Endometrial microvascular endothelial cells (primary cell): ENCODE data around the gene PPP1R12A. TPM values are rescaled to one million over a fixed set of nuclear protein-coding genes. Genes with fewer than 3 reads are reported as not detected.
"Not testable (repeated sequence)": the region's sequence is repeated elsewhere in the genome, so short reads cannot be mapped to it uniquely, and the experiment has no call there.

ENCODE experiments used
- in situ Hi-C: cut with HindIII; loops from 2 replicates; pipeline ENCODE4 v1.10.0; 2017; ENCODE audit warnings: low sequenced_read_pairs, low pct_unique_long_range_greater_than_20kb; ENCODE audit errors: inconsistent ontology term
- total RNA-seq: library from RNA; depleted of rRNA; stranded (reverse); fragments of >200 nt; gene quantifications from one replicate; pipeline ENCODE4 v1.2.3, GENCODE V29; 2015; ENCODE audit errors: inconsistent ontology term

Gene PPP1R12A
- total RNA-seq, 1 donor from 2014 or later, result 27.4 TPM

DNA sequence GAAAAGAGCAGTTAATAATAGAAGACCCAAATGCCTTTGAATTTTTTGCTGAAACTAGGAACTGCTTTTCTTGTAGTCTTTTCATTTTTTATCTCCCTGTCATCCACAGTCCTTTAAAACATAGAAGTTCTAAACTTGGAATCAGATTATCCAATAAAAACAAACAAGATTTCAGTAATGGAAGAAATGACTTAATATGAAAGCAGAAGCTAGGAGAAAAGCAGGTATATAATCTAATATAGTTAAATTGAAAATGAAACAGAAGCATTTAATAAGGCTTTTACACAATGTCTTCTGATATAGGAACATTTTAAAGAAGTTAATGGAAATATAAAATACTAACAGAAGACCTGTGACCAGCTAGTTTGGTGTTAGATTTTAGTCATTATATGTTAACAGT, 26.5 kb downstream of the PPP1R12A start:
- in situ Hi-C loops, result no loop called here

GRCh38 chr12:79901506-79901905, 33.4 kb downstream of the PPP1R12A start:
- in situ Hi-C loops, result no loop called here

DNA sequence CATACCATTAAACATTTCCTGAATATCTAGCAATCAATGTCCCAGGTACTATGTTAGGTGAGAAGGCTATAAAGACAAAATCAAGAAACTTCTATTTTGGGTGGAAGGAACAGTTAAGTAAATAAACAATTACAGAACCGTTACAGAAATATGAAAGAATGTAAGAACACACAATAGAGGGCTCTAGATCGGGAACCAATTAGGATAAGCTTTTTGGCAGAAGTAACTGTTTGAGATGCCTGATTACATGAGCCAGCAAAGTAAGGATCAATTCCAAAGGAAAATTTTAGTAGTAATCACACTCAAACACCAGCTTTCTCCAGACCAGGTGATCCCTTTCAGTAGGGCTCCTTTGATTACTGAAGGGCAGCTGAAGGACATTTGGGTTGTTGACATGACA, 33.9 kb downstream of the PPP1R12A start:
- in situ Hi-C loops, result no loop called here

- in situ Hi-C loops, result no loop called here
Observed at GRCh38 chr12:79900199-79900598, 34.7 kb downstream of the PPP1R12A start.

GRCh38 chr12:79897617-79898016, 37.3 kb downstream of the PPP1R12A start:
- in situ Hi-C loops, result no loop called here

DNA sequence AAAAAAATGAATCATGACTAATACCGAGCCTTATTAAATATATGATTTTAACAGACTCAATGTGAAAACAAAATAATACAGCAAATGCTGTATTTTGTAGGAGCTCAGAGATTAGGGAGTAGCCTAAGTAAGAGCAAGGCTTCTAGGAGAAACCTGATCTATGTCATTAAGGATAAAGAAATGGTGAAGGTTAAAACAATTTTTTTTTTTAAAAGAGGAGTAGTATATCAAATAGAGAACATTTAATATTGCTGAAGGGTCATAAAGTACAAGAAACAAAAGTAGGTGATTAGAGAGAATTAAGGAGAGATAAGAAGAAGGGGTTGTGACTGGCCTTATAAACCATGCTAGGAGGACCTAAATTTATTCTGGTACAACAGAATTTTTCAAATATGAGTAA, 39.1 kb downstream of the PPP1R12A start:
- in situ Hi-C loops, result no loop called here

DNA sequence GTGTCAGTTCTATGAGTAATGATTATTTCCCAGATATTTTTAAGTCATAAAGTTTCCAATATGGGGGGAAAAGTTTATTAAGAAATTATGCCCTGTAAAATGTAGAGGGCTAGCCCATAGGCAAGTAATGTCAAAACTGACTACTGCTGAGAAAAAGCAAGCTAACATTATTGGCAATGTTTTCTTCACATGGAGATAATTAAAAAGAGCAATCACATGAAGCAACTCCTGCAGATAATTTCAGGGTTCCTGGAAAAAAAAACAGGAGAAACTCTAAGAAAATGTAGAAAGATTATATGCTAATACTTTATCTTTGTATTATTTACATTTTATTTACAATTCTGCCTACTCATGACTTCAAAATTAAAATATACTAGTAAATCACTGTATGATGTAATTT, 39.8 kb downstream of the PPP1R12A start:
- in situ Hi-C loops, result no loop called here

GRCh38 chr12:79891506-79892162, 43.3 kb downstream of the PPP1R12A start:
- in situ Hi-C loops, result no loop called here

DNA sequence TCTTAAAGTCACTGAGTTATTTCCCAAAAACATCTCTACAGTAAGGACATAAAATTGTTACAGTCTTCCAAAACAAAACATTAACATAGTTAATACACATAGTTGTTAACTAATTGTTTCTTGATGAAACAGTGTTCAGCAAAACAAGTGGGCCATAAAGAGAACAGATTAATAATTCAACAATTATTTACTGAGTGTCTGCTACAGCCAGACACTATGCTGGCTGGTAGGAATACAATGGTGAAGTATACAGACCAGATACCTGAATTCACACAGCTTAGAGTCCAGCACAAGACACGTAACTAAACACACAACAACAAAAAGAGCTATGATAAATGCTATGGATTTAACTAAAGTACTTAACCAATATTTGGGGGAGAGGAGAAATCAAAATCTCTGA, 47.0 kb downstream of the PPP1R12A start:
- in situ Hi-C loops, result no loop called here

DNA sequence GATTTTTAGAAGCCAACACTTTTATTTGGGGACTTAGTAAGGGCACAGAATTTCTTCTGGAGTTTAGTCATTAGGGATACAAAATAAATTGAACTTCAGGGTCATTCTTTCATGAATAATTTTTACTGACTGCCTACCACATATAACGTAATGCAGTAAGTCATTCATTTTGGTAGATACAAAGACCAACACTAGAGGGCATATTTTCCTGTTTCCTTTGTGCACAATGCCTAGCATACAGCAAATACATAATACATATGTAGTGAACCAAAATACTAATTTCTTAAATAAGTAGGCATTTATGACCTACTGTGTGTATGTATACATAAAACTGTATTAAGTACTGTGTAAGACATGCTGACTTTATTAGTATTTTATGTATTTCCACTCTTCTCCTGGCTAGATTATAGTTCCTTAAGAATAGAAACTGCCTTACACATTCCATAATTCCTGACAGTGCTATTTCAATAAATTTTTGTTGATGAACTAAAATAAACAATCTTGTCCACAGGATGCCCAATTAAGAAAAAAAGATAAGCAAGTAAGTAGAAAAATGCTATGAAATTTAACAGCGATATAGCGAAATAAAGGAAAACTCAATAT, 47.9 kb downstream of the PPP1R12A start:
- in situ Hi-C loops, result no loop called here

GRCh38 chr12:79885911-79886490, 48.9 kb downstream of the PPP1R12A start:
- in situ Hi-C loops, result no loop called here

- in situ Hi-C loops, result no loop called here
Observed at GRCh38 chr12:79884401-79885006, 50.4 kb downstream of the PPP1R12A start.

DNA sequence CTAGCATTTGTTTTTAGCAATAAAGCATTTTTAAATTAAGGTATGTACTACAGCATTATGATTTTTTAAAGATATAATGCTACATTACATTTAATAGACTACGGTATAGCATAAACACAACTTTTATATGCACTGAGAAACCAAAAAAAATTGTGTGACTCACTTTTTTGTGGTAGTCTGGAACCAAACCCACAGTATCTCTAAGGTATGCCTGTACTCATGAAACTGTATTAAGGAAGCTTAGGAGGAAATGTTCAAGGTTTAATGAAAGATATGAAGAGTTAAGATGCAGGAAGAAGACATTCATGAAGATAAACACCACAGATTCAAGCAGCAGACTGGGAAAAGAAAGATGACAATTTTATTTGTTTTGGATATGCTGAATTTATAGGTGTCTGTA, 51.7 kb downstream of the PPP1R12A start:
- in situ Hi-C loops, result no loop called here

DNA sequence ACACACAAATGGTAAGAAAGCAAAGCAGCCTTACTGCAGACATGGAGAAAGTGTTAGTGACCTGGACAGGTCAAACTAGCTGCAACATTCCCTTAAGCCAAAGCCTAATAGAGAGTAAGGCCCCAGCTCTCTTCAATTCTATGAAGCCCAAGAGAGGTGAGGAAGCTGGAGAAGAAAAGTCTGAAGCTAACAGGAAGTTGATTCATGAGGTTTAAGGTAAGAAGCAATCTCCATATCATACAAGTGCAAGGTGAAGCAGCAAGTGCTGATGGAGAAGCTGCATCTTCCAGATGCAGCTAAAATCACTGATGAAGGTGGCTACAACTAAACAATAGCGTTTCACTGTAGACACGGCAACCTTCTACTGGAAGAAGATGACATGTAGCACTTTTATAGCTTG, 53.5 kb downstream of the PPP1R12A start:
- in situ Hi-C loops, result no loop called here

DNA sequence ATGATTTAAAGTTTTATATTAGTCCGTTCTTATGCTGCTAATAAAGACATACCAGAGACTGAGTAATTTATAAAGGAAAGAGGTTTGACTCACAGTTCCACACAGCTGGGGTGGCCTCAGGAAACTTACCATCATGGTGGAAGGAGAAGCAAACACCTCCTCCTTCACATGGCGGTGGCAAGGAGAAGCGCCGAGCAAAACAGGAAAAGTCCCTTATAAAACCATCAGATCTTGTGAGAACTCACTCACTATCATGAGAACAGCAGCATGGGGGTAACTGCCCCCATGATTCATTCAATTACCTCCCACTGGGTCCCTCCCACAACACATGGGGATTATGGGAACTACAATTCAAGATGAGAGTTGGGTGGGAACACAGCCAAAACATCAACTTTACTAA, 56.4 kb downstream of the PPP1R12A start:
- in situ Hi-C loops, result not testable (repeated sequence)

- in situ Hi-C loops, result no loop called here
Observed at GRCh38 chr12:79877246-79877645, 57.7 kb downstream of the PPP1R12A start.

- in situ Hi-C loops, result no loop called here
Observed at GRCh38 chr12:79874665-79875064, 60.2 kb downstream of the PPP1R12A start.

GRCh38 chr12:79873201-79873600, 61.7 kb downstream of the PPP1R12A start:
- in situ Hi-C loops, result no loop called here

DNA sequence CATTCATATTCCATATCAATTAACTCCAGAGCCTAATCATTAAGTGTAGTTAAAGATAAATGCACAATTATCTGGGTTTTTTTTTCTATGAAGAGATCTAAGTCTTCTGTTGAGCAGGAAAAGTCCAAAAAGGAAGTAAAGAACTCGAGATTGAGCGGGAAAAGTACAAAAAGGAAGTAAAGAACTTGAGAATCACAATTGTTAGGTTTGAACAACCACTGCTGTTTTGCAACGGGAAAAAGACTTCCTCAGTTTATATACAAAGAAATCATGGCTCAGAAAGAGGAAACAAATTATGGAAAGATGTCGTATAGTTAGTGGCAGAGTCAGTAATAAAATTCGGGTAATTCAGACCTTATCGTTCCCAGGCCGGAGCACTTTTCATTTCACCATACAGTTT, 63.3 kb downstream of the PPP1R12A start:
- in situ Hi-C loops, result no loop called here

DNA sequence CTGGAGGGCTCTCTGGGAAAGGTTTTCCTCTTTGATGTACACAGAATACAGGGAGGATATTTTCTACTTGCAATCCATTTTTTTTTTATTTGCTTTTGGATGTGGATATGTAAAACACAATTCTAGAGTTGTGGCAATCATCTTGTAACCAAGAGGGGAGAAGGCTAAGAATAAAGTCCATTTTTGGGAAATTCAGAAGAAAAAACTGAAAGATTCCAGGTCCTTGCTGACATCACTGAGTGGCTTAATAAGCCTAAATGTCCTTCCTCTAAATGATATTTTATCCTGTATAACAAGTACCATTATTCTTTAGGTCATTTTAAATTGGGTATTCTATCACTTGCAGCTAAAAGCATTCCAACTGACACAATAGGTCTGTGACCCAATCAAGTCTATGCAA, 64.0 kb downstream of the PPP1R12A start:
- in situ Hi-C loops, result no loop called here
